Activated CD4-positive, CD25-positive, alpha-beta regulatory T cell treated with anti-CD3 and anti-CD28 coated beads, Interleukin-2, amount 50 U/mL, for 24 hours (primary cell): ENCODE data around the gene ABCG1.

Source experiments
- ATAC-seq, 2 donors: fragments of 150-1000 bp; cut with Tn5 transposase; one replicate each; pipeline ENCODE4 v1.10.0; 2021; ENCODE audit warnings: mild to moderate bottlenecking in 1 of 2, moderate library complexity in 1 of 2

The ABCG1 gene

GRCh38 chr21:42252778-42253340, 33.9 kb downstream of the ABCG1 start:
- no peak for ATAC-seq

- ATAC-seq: no peak
Measured at GRCh38 chr21:42253466-42253865, 34.5 kb downstream of the ABCG1 start.

- no peak for ATAC-seq
Measured at GRCh38 chr21:42254083-42254482, 35.1 kb downstream of the ABCG1 start.

GRCh38 chr21:42254651-42255601, 36.0 kb downstream of the ABCG1 start:
- ATAC-seq: no peak

GRCh38 chr21:42255825-42256224, 36.9 kb downstream of the ABCG1 start:
- no peak for ATAC-seq

- no peak for ATAC-seq
Measured at GRCh38 chr21:42256316-42256715, 37.4 kb downstream of the ABCG1 start.

GRCh38 chr21:42257091-42257765, 38.3 kb downstream of the ABCG1 start:
- ATAC-seq: no peak

- peak; percentile 86 to 91 for ATAC-seq
Measured at GRCh38 chr21:42258150-42258884, 39.4 kb downstream of the ABCG1 start.

GRCh38 chr21:42258885-42259407, 40.0 kb downstream of the ABCG1 start:
- ATAC-seq: no peak

GRCh38 chr21:42260121-42260520, 41.2 kb downstream of the ABCG1 start:
- no peak for ATAC-seq

- ATAC-seq: no peak
Measured at GRCh38 chr21:42261829-42262200, 42.9 kb downstream of the ABCG1 start.

- no peak for ATAC-seq
Measured at GRCh38 chr21:42262831-42263231, 43.9 kb downstream of the ABCG1 start.

- no peak for ATAC-seq
Measured at GRCh38 chr21:42263591-42264131, 44.7 kb downstream of the ABCG1 start.

- no peak for ATAC-seq
Measured at GRCh38 chr21:42264245-42265195, 45.6 kb downstream of the ABCG1 start.

- ATAC-seq: no peak
Measured at GRCh38 chr21:42265231-42265812, 46.4 kb downstream of the ABCG1 start.

- no peak for ATAC-seq
Measured at GRCh38 chr21:42266971-42267556, 48.1 kb downstream of the ABCG1 start.

GRCh38 chr21:42269386-42269785, 50.4 kb downstream of the ABCG1 start:
- no peak for ATAC-seq

GRCh38 chr21:42271065-42271464, 52.1 kb downstream of the ABCG1 start:
- ATAC-seq: no peak

GRCh38 chr21:42272109-42272962, 53.4 kb downstream of the ABCG1 start:
- ATAC-seq: no peak
